Large intestine (tissue), 3 donors: ENCODE measurements around the gene NOL4L. TPM values are rescaled to one million over a fixed set of nuclear protein-coding genes. Genes with fewer than 3 reads are reported as not detected.
A peak's percentile ranks its signal among the peaks of the same experiment; 100 is the strongest.

Experiments
- DNase-seq, 2 donors: peaks; one replicate each; pipeline versions ENCODE4 v3.0.0 to v3.0.0-alpha.2; 2013
- H3K27ac ChIP-seq: one replicate; pipeline ENCODE4 v1.5.1; 2013; ENCODE audit warnings: low read length
- H3K27me3 ChIP-seq: 2 replicates; pipeline ENCODE4 v1.6.1; 2013; ENCODE audit warnings: low read length; ENCODE audit not compliant: control insufficient read depth, insufficient read depth
- H3K36me3 ChIP-seq: 2 replicates; pipeline ENCODE4 v1.6.1; 2013; ENCODE audit warnings: low read length; ENCODE audit not compliant: control insufficient read depth, insufficient read depth
- H3K4me1 ChIP-seq: one replicate; pipeline ENCODE4 v1.6.1; 2013; ENCODE audit warnings: low read length; ENCODE audit not compliant: control insufficient read depth, insufficient read depth
- H3K4me3 ChIP-seq: one replicate; pipeline ENCODE4 v1.5.1; 2013; ENCODE audit warnings: low read length
- H3K9me3 ChIP-seq: one replicate; pipeline ENCODE4 v1.6.1; 2013; ENCODE audit warnings: mild to moderate bottlenecking, low read depth, low read length, moderate library complexity; ENCODE audit not compliant: control insufficient read depth
- WGBS: methylation state at CpG from one replicate; pipeline ENCODE4 v1.1.5; 2013; ENCODE audit warnings: low lambda C conversion rate; ENCODE audit not compliant: insufficient coverage; 5-methylcytosine and 5-hydroxymethylcytosine counted together
- polyA plus RNA-seq: library from polyadenylated mRNA; unstranded; fragments of 120-200 nt; gene quantifications from one replicate; pipeline ENCODE4 v1.2.1, GENCODE V29; 2013

NOL4L gene
- polyA plus RNA-seq, 1 donor, result 81.7 TPM

DNA sequence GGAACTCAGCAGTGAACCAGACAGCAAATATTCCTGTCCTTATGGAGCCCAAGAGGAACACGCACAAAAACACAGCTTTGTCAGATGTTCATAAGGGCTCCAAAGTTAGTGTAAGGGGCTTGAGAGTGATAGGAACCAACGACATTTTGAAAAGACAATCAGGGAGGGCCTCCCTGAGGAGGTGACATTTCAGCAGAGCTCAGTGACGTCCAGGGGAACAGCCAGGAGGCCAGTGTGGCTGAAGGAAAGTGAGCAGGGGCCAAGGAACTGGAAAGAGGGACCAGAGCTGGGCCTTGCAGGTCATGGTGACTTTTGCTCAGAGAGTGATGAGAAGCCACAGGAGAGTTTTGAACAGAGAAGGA is 16.1 kb downstream of the NOL4L start:
- H3K9me3 ChIP-seq, result no peaks in the 10 kb centered on the region
- H3K4me1 ChIP-seq, result peaks cover 13% of the 10 kb centered on the region
- DNase-seq, result no peak
- no peak overlapping the region for H3K4me3 ChIP-seq
- H3K36me3 ChIP-seq, result no peaks in the 10 kb centered on the region
- no peak overlapping the region for H3K27ac ChIP-seq
- WGBS, result 83% methylated on average over 1 of the region's 3 CpGs
- H3K27me3 ChIP-seq, result no peaks in the 10 kb centered on the region

DNA sequence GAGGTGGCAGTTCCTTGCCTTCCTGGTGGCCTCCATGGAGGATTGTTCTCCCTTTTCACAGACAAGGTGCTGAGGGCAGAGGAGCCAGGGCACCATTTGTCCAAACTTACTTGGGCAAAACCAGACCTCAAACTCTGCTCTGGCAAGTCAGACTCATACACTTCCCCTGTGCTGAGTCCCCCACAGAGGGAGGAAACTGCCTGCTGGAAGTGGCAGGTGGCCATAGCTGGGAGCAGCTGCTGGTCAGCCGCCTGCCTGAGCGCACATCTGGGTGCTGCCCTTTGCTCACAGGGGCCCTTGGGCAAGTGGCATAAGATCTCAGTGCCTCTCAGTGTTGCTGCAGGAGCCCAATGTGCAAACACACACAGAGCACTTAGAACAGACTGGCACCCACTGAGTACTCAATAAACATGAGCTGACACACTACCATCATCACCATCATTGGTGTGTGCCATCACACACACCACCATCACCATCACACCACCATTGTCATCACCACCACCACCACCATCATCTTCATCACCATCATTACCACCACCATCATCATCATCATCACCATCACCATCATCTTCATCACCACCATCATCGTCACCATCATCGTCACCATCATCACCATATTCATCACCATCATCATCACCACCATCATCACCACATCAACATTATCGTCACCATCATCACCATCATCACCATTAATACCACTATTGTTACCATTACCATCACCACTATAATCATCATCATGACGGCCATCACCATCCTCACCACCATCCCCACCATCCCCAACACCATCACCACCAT is 17.6 kb downstream of the NOL4L start:
- 94% methylated on average over 2 of the region's 6 CpGs for WGBS
- H3K36me3 ChIP-seq, result no peaks in the 10 kb centered on the region
- no peak overlapping the region for H3K4me3 ChIP-seq
- peaks cover 11% of the 10 kb centered on the region for H3K4me1 ChIP-seq
- H3K27ac ChIP-seq, result no peak overlapping the region
- no peaks in the 10 kb centered on the region for H3K9me3 ChIP-seq
- H3K27me3 ChIP-seq, result no peaks in the 10 kb centered on the region
- DNase-seq, result no peak

DNA sequence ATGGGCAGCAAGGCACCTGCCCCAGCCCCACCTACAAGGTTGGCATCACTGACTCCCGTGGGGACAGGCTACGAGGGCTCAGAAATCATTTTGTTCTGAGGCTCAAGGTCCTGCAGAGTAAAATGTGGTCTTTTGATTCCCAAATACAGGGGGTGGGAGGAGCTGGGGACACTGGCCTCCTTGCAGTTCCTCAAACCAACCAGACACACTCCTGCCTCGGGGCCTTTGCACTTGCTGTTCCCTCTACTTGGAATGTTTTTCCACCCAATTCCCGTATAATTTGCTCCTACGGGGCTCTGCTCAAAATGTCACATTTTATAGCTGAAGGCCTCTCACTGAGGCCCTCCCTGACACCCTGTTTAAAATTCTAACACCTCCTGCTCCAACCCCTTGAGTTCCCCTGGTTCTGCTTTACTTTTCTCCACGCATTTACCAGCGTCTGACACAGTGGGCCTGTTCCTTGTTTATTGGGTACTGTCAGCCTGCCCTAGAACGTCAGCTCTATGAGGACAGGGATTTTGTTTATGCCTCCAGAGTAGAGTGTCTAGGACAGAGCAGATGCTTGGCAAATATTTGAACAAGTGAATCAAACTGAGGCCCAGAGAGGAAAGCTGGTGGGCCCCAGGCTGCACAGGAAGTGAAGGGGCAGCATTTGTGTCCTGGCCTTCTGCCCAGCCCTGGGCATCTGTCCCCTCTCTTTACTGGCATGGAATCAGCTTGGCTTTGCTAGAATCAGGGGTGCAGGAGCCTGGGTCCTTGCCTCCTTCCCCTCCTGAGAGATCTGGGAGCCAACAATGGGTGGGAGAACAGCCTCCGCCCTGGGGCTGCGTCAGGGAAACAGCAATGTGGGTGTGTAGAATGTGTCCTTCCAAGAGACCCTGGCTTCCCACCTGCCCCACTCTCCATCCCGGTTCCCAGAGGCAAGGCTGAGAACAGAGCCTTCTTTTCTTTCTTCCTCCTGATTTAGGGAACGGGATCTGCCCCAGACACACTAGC is 18.5 kb downstream of the NOL4L start:
- Histone ChIP-seq H3K4me3 (no peak overlapping the region), H3K4me1 (peaks cover 20% of the 10 kb centered on the region), H3K36me3 (no peaks in the 10 kb centered on the region), H3K27ac (no peak overlapping the region), H3K9me3 (no peaks in the 10 kb centered on the region), H3K27me3 (no peaks in the 10 kb centered on the region)
- DNase-seq, result no peak
- WGBS, result no CpG with 5 or more reads among the region's 12 CpGs

DNA sequence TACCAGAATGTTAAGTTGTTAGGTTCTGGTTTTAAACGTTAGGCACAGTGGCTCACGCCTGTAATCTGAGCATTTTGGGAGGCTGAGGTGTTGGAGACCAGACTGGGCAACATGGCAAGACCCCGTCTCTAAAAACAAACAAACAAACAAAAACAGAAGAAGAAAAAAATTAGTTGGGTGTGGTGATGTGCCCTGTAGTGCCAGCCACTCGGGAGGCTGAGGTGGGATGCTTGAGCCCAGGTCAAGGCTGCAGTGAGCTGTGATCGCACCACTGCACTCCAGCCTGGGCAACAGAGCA is 19.4 kb downstream of the NOL4L start:
- WGBS, result 92% methylated on average over 2 of the region's 5 CpGs
- DNase-seq, result no peak
- peaks cover 25% of the 10 kb centered on the region for H3K4me1 ChIP-seq

DNA sequence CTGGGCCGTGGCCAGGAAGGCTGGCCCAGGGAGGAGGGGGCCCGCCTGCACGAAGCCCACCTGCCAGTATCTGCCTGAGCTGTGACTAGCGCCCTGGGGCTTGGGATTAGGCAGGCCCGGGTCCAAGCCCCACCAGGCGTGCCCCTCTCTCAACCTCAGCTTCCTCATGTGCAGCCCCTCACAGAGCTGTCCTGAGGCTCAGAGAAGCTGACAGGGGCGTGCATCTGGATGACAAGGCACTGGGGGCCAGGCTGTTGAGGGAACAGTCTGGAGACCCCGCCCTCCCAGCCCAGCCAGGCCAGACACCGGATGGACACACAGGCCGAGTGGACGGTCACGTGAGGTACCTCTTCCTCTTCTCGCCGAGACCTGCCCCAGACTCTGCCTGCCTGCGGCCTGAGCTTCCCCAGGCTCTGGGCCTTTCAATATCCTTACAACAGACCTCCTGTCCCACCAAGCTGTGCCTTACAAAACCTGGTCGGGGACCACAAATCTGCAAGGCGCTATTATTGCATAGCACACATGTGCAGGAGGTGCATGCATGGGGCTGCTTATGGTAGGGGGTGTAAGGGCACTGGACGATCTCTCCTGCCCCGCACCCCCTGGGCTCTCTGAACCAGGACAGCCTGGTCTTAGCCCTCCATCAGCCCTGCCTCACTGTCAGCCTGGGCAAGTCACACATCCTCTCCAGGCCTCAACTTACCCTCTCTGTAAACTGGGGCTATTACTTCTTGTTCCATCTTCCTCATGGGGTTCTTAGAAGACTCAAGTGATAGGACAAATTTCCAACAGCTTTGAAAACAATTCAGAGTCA is 20.0 kb downstream of the NOL4L start:
- Histone ChIP-seq H3K27ac (no peak overlapping the region), H3K9me3 (peaks cover 3% of the 10 kb centered on the region)

More for the DNA sequence above, 19.4 kb downstream of the NOL4L start:
- Histone ChIP-seq H3K4me3 (no peak overlapping the region), H3K27me3 (no peaks in the 10 kb centered on the region), H3K9me3 (peaks cover 3% of the 10 kb centered on the region), H3K36me3 (no peaks in the 10 kb centered on the region), H3K27ac (no peak overlapping the region)

DNA sequence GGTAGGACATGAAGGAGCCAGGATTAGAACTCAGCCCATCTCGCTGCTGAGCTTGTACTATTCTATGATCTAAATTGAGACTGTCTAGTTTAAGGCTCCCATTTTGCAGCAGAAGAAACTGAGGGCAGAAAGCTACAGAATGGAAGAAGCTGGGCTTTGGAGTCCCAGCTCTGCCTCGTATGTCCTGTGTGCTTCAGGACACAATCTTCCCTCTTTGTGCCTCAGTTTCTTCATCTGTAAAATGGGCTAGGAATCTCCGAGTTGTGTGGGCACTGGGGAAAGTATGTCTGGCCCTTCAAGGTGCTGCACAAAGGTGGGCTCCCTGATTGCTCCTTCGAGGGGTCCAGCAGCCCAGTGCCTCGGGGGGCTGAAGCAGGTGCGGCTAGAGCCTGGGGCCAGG is 20.7 kb downstream of the NOL4L start:
- no peak overlapping the region for H3K27ac ChIP-seq

More for the DNA sequence above, 20.0 kb downstream of the NOL4L start:
- peaks cover 25% of the 10 kb centered on the region for H3K4me1 ChIP-seq
- no peaks in the 10 kb centered on the region for H3K36me3 ChIP-seq
- WGBS, result no CpG with 5 or more reads among the region's 19 CpGs
- H3K27me3 ChIP-seq, result no peaks in the 10 kb centered on the region
- no peak for DNase-seq
- no peak overlapping the region for H3K4me3 ChIP-seq

DNA sequence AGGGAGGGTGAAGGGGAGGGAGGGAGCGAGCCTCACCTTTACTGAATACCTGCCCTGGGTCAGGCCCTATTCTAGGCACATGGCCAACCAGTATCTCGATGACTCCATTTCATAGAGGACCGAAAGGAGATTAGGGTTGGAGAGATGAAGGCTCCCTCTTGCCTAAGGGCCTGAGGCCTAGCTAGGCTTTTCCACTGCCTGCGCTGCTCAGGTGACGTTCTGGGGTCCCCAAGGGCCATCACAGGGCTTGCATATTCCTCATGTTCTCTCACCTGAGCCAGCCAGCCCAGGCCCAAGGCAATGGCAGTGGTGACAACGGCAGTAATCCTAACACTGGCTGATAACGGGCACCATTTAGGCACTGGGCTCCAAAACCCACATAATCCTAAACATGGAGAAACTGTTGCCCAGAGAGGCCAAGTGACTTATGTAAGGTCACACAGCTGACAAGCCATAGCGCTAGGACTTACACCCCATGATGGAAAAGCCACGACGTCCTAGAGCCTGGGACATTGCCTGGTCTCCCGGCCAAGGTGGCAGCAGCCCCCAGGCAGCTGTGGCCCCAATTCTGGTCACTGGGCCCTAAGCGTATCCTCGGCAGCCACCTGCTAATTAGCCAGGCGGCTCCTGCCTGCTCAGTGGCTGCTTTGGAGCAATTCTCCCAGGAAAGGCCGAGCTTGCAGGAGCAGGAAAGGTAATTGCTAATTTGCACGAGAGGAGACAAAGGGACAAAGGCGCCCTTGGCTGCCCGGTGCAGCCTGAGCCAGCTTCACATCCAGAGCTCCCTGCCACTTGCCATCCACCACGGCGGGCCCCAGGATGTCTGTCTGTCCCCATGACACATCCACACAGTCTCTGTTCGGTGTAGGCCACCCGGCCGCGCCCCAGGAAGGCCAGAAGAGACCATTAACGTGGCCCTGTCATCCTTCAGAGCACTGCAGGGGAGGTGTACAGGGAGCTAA is 21.5 kb downstream of the NOL4L start:
- Histone ChIP-seq H3K27me3 (no peaks in the 10 kb centered on the region), H3K4me1 (peaks cover 34% of the 10 kb centered on the region), H3K9me3 (peaks cover 3% of the 10 kb centered on the region), H3K27ac (no peak overlapping the region), H3K36me3 (no peaks in the 10 kb centered on the region), H3K4me3 (no peak overlapping the region)
- no peak for DNase-seq
- WGBS, result no CpG with 5 or more reads among the region's 25 CpGs

More for the DNA sequence above, 20.7 kb downstream of the NOL4L start:
- no peaks in the 10 kb centered on the region for H3K36me3 ChIP-seq
- H3K27me3 ChIP-seq, result no peaks in the 10 kb centered on the region
- H3K9me3 ChIP-seq, result peaks cover 3% of the 10 kb centered on the region
- H3K4me3 ChIP-seq, result no peak overlapping the region
- 100% methylated on average over 1 of the region's 6 CpGs for WGBS
- DNase-seq, result no peak
- peaks cover 32% of the 10 kb centered on the region for H3K4me1 ChIP-seq

DNA sequence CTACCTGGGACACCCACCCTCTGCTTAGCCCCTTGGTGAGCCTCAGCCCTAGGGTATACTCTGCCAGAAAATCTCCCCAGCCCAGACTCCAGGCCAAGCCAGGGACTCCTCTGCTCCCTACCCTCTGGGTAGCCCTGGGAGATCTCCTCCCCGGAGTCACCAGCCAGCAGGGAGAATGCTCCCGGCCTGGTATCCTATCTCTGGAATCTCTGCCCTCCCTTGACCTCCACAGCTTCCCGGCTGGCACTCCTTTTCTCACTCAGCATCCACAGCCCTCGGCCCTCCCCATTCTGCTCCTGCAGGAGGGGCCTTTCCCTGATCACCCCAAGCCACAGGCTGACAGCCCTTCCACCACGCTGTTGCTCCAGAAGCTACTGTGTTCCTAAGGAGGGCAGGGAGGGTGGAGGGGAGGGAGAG is 22.6 kb downstream of the NOL4L start:
- Histone ChIP-seq H3K4me1 (peaks cover 34% of the 10 kb centered on the region), H3K36me3 (no peaks in the 10 kb centered on the region), H3K27me3 (no peaks in the 10 kb centered on the region), H3K27ac (peak overlapping the region; percentile 81), H3K4me3 (no peak overlapping the region), H3K9me3 (peaks cover 3% of the 10 kb centered on the region)
- DNase-seq, result peak in 1 of 2 donors; percentile 59
- no CpG with 5 or more reads among the region's 5 CpGs for WGBS

DNA sequence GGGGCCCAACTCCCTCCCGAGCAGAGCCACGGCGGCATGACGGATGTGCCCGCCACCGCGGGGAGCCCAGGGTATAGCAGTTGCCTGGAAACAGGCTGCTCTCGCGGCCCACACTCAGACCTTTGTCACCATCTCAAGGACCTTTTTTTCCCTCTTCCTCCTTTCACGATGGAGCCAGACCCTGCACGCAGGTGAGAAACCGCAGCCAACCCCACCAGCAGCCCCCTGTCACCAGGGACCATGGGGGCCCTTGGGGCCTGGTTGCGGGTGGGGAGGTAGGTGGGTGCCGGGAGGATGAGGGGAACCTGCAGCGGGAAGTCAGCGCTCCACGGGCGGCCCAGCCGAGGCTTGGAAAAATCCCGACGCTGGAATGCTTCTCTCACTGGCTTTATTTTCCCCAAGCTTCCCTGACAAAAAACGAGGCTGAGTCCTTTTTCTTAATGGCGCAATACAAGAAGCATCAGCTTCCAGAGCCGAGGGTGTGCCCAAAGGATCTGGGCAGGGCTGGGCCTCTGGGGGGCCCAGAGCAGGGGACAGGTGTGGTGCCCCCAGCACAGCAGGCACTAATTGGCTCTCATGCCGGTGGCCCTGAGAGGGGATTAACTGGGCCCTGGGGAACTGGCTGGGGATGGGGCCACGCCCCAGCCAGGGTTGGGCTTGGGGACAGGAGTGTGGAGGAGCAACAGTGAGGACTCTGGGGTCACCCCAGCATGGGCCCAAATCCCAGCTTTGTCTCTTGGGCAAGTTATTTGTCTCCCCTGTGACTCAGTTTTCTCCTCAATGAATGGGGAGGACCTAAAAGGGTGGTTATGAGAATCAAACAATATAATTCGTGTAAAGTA is 23.9 kb downstream of the NOL4L start:
- Histone ChIP-seq H3K27ac (peak overlapping the region; percentile 81), H3K27me3 (no peaks in the 10 kb centered on the region), H3K4me3 (peak overlapping the region; percentile 36), H3K9me3 (peaks cover 3% of the 10 kb centered on the region), H3K4me1 (peaks cover 34% of the 10 kb centered on the region), H3K36me3 (no peaks in the 10 kb centered on the region)
- WGBS, result no CpG with 5 or more reads among the region's 27 CpGs
- peak; percentile 83 to 93 for DNase-seq
